HG03457 (cell line): ENCODE data around the gene HTRA3.

Source experiments
- ATAC-seq: cut with Tn5 transposase; IDR thresholded peaks from one replicate; pipeline ENCODE4 v1.9.1; 2021; ENCODE audit warnings: moderate number of reproducible peaks; ENCODE audit not compliant: unreplicated experiment

HTRA3 gene

DNA sequence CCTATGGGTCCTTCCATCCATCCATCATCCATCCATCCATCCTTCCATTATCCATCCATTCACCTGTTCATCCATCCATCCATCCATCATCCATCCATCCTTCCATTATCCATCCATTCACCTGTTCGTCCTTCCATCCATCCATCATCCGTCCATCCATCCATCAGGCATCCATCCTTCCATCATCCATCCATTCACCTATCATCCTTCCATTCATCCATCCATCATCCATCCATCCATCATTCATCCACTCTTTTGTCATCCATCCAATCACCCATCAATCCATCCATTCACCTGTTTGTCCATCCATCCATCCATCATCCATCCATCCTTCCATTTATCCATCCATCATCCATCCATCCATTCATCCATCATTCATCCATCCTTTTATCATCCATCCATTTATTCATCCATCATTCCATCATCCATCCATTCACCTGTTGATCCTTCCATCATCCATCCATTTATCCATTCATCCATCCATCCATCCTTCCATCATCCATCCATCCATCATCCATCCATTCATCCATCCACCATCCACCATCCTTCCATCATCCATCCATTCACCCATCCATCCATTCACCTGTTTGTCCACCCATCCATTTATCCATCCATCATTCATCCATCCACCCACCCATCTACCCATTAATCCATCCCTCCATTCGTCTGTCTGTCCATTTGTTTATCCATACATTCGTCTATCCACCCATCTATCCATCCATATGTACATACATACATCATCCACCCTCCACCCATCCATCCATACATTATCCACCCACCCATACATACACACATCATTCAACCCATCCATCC is 35.7 kb upstream of the HTRA3 start:
- no peak for ATAC-seq

DNA sequence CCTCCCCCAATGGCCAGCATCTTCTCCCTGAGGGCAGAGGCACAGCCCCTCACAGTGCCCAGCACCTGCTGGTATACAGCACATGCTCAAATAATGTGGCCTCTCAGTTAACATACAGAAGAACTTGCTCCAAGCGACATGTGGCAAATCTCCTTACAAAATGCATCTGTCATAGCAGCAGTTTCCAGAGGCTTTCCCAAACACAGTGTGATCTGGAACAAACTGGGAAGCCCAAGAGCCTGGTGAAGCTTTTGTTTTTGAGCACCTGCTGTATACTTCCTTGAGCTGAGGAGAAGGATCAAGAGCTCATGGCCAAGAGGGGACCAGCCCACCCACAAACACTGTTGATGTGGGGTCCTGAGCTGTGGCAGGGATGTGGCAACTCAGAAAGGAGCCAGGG is 34.8 kb upstream of the HTRA3 start:
- no peak for ATAC-seq

DNA sequence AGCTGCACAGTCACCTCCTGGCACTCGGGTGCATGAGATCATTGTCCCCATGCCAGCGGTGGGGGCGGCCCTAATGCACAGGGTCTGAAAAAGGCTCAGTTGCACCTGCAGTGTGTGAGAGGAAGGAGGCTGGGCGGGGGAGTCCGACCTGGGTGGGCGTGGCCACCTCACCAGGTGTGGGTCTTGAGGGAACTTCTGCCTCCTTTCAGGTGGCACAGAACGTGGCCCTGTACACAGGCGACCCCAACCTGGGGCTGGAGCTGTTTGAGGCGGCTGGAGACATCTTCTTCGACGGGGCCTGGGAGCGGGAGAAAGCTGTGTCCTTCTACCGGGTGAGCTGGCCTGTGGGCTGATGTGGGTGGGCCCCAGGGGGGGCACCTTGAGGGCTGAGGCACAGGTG is 34.3 kb upstream of the HTRA3 start:
- no peak for ATAC-seq

DNA sequence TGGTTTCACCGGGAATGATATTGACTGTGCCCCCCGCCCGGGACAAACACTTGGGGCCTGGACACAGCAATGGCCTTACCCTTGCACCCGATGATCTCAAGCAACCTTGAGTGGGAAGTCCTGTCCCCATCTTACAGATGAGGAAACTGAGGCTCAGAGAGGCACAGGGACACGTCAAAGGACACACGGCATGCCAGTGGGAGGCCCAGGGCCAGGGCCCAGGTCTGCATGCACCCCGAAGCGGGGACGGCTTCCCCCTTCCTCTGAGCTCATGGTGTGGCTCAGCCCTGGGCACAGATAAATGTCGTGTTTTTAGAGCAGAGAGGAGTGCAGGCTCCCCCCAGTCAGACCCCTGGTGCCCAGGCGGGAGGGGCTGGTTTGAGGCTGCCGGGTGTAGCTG is 33.9 kb upstream of the HTRA3 start:
- ATAC-seq: no peak

DNA sequence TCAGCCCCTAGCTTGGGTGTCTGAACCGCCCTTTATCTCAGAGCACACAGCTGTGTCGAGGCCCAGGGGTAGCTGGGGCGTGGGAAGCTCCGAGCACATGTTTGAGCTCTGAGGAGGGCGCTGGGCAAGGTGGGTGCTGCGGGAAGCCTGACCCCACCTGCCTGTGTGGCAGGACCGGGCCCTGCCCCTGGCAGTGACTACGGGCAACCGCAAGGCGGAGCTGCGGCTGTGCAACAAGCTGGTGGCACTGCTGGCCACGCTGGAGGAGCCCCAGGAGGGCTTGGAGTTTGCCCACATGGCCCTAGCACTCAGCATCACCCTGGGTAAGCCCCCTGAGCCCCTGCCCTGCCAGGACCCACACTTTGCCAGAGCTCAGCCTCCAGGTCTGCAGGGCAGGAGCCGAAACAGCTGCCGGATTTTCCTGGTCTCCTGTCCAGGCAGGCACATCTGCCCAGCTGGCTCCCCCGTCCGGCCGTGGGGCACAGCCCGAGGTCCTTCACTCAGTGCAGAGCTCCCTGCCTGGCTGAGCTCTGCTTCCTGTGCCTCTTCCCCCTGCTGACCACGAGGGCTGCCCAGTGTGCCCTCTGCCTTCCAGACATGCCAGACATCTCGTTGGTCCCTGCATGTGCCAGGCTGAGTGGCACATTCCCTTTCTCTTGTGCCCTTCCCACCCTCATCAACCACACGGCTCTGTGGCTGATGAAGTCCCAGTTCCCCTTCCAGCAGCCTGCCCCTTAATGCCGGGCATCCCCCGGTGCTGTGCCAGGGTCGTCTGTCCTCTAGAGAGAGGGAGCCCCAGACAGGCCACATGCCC is 33.2 kb upstream of the HTRA3 start:
- no peak for ATAC-seq

DNA sequence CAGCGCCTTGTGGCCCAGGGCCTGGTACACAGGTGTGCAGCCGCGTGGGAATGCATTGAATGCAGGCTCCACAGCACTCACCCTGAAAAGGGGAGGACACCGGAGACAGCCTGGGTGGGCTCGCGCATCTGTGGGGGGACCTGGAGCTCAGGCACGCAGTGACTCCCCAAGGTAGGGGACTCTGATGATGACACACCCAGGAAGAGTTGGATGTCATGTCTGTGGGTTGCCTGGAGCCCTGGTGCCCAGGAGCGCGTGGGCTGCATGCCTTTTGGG is 32.7 kb upstream of the HTRA3 start:
- ATAC-seq: no peak

DNA sequence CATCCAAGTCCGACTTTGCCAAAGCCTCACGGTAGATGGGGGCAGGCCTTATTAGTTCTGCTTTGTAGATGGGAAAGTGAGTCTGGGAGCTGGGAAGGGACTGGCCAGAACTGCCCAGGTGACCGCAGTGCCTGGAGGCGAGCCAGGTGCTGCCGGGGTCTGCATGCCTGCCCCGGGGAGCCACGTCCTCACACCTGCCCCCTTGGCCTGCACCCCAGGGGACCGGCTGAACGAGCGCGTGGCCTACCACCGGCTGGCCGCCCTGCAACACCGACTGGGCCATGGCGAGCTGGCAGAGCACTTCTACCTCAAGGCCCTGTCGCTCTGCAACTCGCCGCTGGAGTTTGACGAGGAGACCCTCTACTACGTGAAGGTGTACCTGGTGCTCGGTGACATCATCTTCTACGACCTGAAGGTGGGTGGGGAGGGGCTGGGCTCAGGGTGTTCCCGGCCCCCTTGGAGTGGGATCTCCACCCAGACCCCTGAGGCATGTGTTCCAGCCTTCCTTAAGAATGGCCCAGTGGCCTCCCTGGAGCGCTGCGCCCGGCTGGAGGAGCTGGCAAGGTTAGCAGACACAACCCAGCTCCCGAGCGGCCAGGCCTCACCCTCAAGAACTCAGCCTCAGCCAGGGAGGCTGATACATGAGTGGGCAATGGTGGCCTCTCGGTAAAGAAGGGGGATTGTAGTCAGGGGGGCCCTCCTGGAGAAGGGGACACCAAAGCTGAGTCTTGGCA is 32.1 kb upstream of the HTRA3 start:
- no peak for ATAC-seq

DNA sequence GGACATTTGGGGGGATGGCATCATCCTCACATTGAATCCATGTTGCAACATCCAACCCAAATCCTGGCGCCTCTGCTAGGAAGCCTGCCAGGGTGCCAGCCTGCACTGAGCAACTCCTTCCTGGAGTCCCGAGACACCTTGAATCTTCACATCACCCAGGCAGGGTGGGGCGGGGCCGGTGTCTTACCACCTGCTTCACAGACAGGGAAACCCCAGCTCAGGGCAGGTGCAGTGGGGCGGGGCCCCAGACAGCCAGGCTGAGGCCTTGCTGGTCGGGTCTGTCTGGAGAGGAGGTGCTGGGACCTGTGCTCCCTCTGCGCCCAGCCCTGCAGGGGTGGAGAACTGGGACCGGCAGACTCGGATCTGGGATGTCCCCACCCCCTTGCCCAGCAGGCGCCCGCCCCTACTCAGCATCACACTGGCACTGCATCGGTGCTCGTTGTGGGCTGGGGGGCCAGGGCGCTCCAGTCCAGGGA is 31.5 kb upstream of the HTRA3 start:
- ATAC-seq: no peak

DNA sequence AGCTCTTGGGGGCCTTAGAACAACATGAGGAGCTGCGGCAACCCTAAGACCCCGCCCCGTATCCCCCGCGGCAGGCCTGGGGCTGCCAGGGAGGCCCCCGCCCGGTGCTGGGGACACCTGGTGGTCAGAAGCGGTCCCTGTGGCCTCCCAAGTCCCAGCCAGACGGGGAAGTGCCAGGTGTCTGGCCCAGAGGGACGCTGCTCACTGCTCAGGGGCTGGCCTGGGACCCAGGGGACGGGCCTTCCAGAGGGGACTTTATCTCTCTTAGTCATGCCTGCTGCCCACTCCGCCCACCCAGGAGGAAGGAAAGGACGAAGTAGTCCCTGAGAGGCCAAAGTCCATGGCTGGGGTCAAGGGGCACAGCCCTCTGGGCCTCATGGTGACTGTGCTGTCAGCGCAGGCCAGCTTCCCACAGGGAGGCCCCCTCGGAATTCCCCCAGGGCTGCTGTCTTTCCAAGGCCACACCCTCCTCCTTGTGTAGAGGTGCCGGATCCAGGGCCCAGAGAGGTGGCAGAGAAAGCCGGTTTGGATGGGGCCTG is 31.0 kb upstream of the HTRA3 start:
- no peak for ATAC-seq

DNA sequence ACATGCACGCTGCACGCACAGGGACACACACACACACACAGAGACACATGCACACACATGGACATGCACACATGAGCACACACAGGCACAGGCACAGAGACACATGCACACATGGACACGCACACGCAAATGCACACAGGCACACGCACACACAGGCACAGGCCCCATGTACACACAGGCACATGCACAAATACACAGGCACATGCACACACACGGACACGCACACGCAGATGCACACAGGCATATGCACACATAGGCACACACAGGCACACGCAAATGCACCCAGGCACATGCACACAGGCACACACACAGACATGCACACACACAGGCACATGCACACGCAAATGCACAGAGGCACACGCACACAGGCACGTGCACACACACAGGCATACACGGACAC is 30.3 kb upstream of the HTRA3 start:
- no peak for ATAC-seq

DNA sequence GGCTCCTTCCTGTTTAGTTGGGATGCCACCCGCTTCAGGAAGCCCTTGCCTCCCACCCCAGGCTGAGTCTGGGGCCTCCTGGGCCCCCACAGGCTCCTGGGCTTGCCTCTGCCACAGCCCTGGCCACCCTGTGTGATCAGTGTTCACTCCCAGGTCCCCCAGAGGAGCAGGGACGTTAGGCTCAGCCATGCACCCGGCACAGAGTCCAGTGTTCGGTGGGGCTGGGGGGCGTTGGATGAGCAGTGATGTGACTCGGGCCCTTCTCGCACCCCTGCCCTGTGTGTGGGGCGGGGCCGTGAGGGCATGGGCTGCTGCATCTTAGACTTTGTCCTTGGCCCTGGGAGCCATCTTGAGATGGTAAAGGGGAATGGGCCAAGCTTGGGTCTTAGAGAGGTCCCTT is 29.9 kb upstream of the HTRA3 start:
- no peak for ATAC-seq

DNA sequence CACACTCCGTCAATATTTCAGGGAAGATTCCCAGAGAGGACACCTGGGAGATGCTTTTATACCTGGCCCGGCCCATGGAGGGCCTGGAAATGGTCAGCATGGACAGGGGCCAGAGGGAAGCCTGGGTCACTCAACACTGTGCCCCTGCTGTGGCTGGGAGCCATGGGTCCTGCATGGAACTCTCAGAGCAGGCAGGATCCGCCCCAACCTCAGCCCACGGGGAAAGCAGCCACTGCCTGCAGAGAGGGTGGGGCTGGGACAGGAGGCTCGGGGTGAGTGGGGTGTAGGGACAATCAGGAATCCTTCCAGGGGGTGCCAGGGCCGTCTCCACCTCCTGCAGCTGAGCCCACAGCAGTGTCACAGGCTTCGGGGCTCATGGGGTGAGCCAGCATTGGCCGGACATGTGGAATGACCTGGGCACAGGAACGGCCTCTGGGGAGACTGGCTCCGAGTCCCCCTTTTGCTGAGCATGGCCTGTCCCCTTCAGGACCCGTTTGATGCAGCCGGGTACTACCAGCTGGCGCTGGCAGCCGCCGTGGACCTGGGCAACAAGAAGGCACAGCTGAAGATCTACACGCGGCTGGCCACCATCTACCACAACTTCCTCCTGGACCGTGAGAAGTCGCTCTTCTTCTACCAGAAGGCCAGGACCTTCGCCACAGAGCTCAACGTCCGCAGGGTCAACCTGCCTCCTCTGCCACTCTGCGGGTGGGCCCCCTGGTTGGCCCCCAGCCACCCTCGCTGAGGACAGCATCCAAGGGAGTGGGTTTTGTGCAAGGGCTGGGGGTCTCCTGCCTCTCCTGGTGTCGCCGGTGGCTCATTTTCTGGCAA is 29.1 kb upstream of the HTRA3 start:
- no peak for ATAC-seq

DNA sequence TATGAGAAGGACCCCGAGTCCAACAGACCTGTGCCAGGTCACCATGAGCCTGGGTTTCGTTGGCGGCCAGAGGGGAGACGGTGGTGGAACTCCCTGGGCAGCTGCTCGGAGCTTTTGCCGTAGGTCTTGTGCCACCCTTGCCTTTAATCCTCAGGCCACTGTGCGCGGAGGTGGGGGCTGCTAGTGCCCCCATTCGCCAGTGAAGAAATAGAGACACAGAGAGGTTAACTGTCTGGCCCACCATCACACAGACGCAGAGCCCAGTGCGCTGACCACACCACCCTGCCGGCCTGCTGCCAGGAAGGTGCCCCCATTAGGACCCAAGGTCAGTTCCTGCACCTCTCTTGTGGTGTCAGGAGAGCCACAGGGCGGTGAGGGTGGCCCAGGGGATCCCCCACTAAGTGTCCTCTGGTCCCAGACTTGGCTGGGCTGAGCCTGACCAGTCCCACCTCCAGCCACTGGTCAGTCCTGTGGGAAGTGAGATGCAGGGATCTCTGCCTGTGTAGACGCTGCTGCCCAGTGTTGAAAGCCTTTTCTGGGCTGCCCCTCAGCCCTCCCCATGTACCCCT is 28.3 kb upstream of the HTRA3 start:
- no peak for ATAC-seq

DNA sequence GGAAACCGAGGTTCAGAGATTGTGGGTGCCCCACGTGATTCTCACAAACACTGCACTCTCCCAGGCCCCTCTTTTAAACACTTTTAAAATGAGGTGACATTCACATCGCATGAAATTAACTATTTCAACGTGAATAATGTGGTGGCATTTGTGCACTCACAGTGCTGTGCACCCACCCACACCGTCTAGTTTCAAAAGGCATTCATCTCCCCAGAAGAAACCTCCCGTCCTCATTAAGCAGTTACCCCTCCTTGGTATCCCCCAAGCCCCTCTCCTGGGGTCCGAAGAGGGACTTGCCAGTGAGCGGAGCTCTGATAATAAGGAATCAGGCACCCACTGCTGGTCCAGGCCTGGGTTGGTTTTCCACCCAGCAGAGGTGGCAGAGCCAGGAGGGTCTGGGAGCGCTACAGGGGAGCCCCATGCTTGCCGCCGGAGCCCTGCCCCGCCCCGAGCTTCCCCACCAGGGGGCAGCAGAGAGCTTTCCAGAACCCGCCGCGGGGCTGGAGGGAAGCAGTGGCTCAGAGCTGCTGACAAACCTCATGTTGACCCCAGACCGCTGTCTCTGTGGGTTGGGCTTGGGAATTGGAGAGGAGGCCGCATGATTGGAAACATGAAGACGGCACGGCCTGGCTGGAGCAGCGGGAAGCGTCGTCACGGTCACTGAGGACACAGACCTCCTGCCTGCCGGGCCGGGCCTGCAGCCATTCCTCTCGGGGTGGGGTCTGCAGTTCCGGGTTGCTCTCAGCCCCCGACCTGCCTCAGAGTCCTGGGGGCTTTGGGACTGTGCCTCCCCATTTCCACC is 27.5 kb upstream of the HTRA3 start:
- no peak for ATAC-seq

DNA sequence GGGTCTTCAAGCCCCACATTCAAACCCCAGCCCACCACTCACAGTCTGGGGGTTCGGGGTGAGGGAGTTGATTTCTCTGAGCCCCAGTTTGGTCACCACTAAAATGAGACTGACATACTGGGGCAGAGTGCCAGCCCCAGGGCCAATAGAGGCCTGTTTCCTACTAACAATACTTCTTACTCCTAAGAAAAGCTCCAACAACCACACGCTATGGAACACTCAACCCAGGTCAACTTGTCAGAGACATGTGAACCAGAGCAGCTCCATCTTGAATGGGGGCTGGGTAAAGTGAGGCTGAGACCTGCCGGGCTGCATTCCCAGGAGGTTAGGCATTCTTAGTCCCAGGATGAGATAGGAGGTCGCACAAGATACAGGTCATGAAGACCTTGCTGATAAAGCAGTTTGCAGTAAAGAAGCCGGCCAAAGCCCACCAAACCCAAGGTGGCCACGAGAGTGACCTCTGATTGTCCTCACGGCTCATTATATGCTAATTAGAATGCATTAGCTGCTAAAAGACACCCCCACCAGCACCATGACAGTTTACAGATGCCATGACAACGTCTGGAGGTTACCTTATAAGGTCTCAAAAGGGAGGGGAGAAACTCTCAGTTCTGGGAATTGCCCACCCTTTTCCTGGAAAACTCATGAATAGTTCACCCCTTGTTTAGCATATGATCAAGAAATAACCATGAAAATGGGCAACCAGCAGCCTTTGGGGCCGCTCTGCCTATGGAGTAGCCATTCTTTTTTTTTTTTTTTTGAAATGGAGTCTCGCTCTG is 26.6 kb upstream of the HTRA3 start:
- ATAC-seq: no peak

DNA sequence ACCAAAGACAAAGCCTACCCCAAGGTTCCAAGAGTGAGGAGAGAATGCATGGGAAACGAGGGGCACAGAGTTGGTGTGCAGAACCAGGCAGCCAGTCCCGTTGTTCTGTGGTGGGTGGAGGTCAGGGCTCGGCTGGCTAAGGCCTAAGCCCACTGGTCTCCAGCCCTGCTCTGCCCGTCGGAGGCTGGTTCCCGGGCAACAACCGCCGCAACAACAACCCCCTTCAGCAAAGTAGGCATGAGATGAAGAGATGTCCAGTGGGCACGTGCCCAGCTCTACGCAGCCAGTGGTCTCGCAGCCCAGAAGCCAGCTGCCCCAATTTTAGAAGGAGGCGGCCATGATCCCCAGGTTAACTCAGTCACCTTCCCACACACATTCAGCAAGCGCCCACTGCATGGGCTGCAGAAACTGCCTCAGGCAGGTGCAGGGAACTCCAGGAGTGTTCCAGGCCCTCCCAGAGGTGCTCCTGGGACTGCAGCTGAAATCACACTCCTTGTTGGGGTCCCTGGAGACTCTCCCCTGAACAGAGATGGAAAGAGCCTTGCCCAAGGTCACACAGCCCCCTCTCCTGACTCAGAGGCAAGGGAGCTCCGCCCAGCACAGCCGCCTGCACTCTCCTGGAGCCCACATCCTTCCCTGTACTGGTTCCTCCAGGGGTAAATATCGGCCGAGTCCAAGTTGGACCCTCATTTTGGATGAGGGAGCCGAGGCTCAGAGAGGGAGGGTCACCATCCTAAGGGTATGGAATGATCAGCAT is 25.4 kb upstream of the HTRA3 start:
- no peak for ATAC-seq

DNA sequence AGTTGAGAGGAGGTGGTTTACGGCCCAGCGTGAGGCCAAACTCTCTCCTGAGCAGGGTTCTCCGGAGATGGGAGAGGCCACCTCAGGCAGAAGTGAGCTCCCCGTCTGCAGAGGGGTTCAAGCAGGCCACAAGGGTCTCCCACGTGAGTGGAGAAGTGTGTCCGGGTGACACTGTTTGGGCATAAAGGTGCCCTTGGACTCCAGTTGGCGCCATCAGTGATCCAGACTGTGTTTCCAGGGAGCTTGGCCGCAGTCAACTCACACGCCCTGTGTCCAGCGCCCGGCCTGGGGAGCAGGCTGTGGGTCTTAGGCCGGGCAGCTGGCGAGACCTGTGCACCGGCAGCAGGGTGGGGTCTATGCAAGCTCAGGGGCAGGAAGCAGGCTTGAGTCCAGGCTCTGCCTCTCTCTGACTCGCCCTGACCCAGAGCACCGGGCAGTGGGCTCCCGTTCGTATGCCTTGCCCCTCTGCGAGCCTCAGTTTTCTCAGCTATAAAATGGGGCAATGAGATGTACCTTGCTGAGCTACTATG is 24.6 kb upstream of the HTRA3 start:
- ATAC-seq: no peak
